Measurements from ENCODE around the gene PAFAH2.

The PAFAH2 gene

DNA sequence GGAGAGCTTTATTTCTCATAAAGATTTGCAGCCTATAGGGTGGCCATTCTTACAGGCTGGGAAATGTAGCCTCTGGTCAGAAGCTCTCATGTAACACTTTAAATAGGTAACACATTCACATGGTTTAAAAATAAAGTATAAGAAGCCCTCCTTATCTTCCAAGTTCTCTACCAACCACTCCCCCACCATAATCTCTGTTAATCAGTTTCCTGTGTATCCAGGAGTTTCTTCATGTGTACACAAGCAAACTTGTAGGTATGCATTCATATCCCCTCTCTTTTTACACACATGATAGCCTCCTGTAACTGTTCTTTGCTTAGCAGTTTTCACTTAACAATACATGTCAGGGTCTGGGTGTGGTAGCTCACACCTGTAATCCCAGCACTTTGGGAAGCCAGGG is 86.7 kb downstream of the PAFAH2 start:
- in situ Hi-C loops (cut with HindIII; ENCODE audit: low pct_ligation_motif_present, low sequenced_read_pairs) = no loop called here
- Histone ChIP-seq H3K27me3 (replicated peaks) (no peaks in the 10 kb centered on the region), H3K27ac (no peak overlapping the region), H3K4me3 (ENCODE audit: low read depth, low read length) (no peak overlapping the region), H3K36me3 (replicated peaks) (no peaks in the 10 kb centered on the region)
- no peak for TF ChIP-seq CTCF (IDR thresholded peaks at IDR 0.05; ENCODE audit: low read depth, low read length, missing control alignments)
- DNase-seq = no peak

Measured in brain microvascular endothelial cell (primary cell).